IPS-20b (cell line): ENCODE results near the gene ANKRD6.
A peak's percentile ranks its signal among the peaks of the same experiment; 100 is the strongest.
"Not testable (repeated sequence)": the region's sequence is repeated elsewhere in the genome, so short reads cannot be mapped to it uniquely, and the experiment has no call there.

Source experiments
- H3K27ac ChIP-seq: one replicate; pipeline ENCODE4 v1.5.1; 2013; ENCODE audit warnings: low read length
- H3K27me3 ChIP-seq: 2 replicates; pipeline ENCODE4 v1.6.1; 2013; ENCODE audit warnings: mild to moderate bottlenecking, low read length, inconsistent platforms; ENCODE audit not compliant: insufficient read depth
- H3K36me3 ChIP-seq: 2 replicates; pipeline ENCODE4 v1.6.1; 2013; ENCODE audit warnings: low read depth, mild to moderate bottlenecking, inconsistent platforms, low read length, moderate library complexity; ENCODE audit not compliant: insufficient read depth
- H3K4me1 ChIP-seq: 2 replicates; pipeline ENCODE4 v1.6.1; 2013; ENCODE audit warnings: mild to moderate bottlenecking, control low read depth, inconsistent platforms, low read length, moderate library complexity; ENCODE audit not compliant: insufficient read depth
- H3K4me3 ChIP-seq: 2 replicates; pipeline ENCODE4 v1.5.1; 2013; ENCODE audit warnings: mild to moderate bottlenecking, low read length, inconsistent platforms
- H3K9ac ChIP-seq: 2 replicates; pipeline ENCODE4 v1.6.1; 2013; ENCODE audit warnings: low read depth, mild to moderate bottlenecking, inconsistent platforms, low read length, moderate library complexity
- H3K9me3 ChIP-seq: 2 replicates; pipeline ENCODE4 v1.6.1; 2013; ENCODE audit warnings: mild to moderate bottlenecking, low read depth, low read length, inconsistent platforms; ENCODE audit not compliant: insufficient read depth

Gene ANKRD6

DNA sequence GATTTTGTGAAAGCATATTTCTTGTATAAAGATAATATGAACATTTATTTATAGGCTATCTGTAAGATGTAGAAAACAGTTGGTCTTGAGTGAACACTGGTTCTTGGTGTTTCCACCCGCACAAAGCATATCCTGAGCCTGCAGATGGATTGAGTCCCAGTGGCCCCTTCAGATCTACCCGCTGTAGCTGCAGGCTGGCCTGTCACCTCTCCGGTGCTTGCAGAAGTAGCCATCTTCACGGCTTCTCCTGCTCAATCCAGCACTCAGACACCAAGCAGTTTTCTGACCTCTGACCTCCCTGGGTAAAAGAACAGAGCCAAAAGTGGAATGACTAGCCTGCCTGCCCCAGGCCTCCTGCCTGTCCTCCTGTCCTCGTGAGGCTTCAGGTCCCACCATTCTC, 182.9 kb downstream of the ANKRD6 start:
- Histone ChIP-seq H3K27ac (no peak overlapping the region), H3K27me3 (no peaks in the 10 kb centered on the region), H3K9ac (no peak overlapping the region), H3K4me3 (no peak overlapping the region), H3K9me3 (no peaks in the 10 kb centered on the region), H3K4me1 (no peaks in the 10 kb centered on the region), H3K36me3 (no peaks in the 10 kb centered on the region)

DNA sequence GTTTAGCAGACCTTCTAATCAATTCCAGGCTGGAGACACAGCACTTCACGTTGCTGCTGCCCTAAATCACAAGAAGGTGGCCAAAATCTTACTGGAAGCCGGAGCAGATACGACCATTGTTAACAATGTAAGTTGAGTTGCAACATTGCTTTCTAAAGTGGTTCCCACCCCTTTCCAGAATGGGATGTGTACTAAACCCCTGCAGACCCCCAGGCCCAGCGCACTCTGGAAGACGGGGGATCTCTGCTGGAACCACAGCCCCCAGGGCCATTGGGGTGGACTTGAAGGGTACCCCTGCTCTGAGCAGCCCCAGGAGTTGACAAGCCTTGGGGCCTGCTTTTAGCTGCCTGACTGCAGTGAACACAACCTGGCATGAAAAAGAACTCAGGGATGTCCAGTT, 183.6 kb downstream of the ANKRD6 start:
- Histone ChIP-seq H3K9ac (no peak overlapping the region), H3K4me3 (no peak overlapping the region)

DNA sequence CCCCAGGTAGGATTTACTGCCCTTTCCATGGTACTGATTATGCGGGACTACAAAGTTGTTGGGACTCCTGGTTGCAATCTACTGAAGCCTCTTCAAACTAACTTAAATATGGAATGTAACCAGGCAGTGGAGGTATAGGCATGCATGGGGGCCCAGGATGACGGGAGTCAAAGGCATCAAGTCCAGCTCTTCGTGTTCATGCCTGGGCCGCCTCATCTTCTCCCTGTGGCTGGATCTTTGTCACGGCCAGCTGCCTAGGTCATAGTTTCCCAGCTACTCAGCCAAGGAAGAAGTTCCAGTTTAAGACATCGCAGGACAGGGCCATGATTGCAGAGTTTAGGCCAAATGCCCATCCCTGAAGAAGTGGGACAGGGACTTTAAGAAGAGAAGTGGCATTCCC, 185.1 kb downstream of the ANKRD6 start:
- Histone ChIP-seq H3K9me3 (no peaks in the 10 kb centered on the region), H3K27ac (no peak overlapping the region), H3K9ac (no peak overlapping the region), H3K4me1 (no peaks in the 10 kb centered on the region), H3K4me3 (no peak overlapping the region), H3K36me3 (no peaks in the 10 kb centered on the region), H3K27me3 (no peaks in the 10 kb centered on the region)

More for the DNA sequence above, 183.6 kb downstream of the ANKRD6 start:
- no peaks in the 10 kb centered on the region for H3K36me3 ChIP-seq
- no peaks in the 10 kb centered on the region for H3K4me1 ChIP-seq
- H3K27ac ChIP-seq, result no peak overlapping the region
- no peaks in the 10 kb centered on the region for H3K9me3 ChIP-seq
- H3K27me3 ChIP-seq, result no peaks in the 10 kb centered on the region

DNA sequence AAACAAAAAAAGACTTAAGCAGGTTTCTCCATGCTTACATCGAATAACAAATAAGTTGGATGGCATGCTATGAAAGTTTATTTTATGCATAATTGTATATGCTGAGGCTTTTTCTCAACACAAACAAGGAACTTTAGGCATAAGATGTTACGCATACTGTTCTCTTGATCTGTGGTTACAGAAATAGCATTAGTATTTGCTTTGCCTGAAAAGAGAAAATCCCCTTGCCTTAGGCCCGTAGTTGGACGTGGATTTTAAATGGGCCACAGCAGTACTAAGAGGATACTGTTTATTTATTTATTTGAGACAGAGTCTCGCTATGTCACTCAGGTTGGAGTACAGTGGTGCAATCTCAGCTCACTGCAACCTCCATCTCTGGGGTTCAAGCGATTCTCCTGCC, 186.6 kb downstream of the ANKRD6 start:
- Histone ChIP-seq H3K9ac (no peak overlapping the region), H3K27me3 (no peaks in the 10 kb centered on the region), H3K9me3 (no peaks in the 10 kb centered on the region), H3K4me1 (no peaks in the 10 kb centered on the region), H3K27ac (no peak overlapping the region), H3K4me3 (no peak overlapping the region), H3K36me3 (no peaks in the 10 kb centered on the region)

GRCh38 chr6:89623749-89624148, 190.8 kb downstream of the ANKRD6 start:
- Histone ChIP-seq H3K36me3 (0 out of 2 replicates have a peak, but pooled peaks cover 3% of the 10 kb centered on the region), H3K9ac (no peak overlapping the region), H3K9me3 (no peaks in the 10 kb centered on the region), H3K4me3 (no peak overlapping the region), H3K27me3 (no peaks in the 10 kb centered on the region), H3K4me1 (no peaks in the 10 kb centered on the region), H3K27ac (no peak overlapping the region)

DNA sequence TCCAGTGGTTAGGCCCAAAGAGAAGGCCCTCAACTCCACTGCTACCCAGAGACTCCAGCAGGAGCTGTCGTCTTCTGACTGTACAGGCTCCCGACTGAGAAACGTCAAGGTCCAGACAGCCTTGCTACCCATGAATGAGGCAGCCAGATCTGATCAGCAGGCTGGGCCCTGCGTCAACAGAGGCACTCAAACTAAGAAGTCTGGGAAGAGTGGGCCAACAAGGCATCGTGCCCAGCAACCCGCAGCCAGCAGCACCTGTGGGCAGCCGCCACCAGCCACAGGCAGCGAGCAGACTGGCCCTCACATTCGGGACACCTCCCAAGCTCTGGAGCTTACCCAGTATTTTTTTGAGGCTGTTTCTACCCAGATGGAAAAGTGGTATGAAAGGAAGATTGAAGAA, 197.5 kb downstream of the ANKRD6 start:
- no peak overlapping the region for H3K27ac ChIP-seq
- no peaks in the 10 kb centered on the region for H3K27me3 ChIP-seq
- H3K9me3 ChIP-seq, result no peaks in the 10 kb centered on the region
- H3K4me3 ChIP-seq, result no peak overlapping the region
- no peaks in the 10 kb centered on the region for H3K4me1 ChIP-seq
- H3K9ac ChIP-seq, result no peak overlapping the region
- H3K36me3 ChIP-seq, result peaks cover 23% of the 10 kb centered on the region; the same call in 1 of the 2 replicates

GRCh38 chr6:89636412-89636811, 203.5 kb downstream of the ANKRD6 start:
- not testable (repeated sequence) for H3K27me3 ChIP-seq, H3K27ac ChIP-seq, H3K4me1 ChIP-seq, H3K4me3 ChIP-seq, H3K9me3 ChIP-seq, H3K9ac ChIP-seq
- H3K36me3 ChIP-seq, result peaks cover 32% of the 10 kb centered on the region

DNA sequence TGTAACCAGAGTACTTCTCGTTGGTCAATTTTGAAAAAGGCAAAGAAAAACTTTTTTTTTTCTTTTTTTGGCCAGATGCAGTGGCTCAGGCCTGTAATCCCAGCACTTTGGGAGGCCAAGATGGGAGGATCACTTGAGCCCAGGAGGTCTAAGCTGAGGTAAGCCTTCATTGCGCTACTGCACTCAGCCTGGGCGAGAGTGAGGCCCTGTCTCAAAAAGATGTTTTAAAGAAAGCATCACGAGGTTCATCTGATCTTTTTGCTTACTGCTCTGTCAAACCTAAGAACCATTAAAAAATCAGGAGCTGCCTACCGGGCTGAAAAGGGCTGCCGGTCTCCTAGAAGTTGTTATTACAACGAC, 205.0 kb downstream of the ANKRD6 start:
- H3K9ac ChIP-seq, result peak overlapping the region; percentile 92
- no peaks in the 10 kb centered on the region for H3K9me3 ChIP-seq
- H3K36me3 ChIP-seq, result peaks cover 47% of the 10 kb centered on the region
- H3K27ac ChIP-seq, result peak overlapping the region; percentile 74
- H3K4me3 ChIP-seq, result peak overlapping the region; percentile 98
- H3K27me3 ChIP-seq, result no peaks in the 10 kb centered on the region
- peaks cover 6% of the 10 kb centered on the region; the same call in 1 of the 2 replicates for H3K4me1 ChIP-seq

DNA sequence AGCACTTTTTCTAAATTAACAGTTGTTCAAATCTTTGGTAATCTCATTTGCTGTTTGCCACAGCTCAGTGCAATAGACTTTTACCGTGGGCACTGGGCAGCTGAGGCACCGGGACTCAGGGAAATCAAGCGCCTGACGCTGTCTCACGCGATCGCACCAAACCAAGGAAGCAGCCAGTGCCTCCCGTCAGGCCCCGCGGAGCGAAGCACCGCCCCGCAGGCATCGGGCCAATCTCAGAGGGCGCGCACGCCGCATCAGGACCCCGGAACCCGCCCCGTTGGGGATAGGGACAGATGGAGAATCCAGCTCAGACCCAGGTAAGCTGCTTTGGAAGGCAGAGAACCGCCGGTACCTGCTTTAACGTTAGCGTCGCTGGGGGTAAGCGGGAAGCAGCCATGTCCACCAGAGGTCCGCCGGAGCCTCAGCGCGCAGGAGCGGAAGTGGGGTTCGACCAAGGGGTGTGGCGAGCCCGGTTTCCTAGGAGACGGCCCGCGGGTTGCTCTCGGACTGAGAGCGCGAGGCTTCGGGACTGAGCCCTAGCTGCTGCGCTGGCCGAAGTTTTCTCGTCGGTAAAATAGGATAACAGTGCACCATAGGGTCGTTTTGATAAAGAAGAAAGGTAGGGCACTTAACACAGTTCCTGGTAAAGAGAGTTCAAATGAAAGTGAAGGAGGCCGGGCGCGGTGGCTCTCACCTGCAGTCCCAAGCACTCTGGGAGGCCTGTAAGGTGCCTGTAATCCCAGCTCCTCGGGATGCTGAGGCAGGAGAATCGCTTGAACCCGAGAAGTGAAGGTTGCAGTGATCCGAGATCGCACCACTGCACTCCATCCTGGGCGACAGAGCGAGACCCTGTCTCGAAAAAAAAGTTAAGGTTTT, 205.6 kb downstream of the ANKRD6 start, which contains the start of gene LYRM2:
Gene LYRM2 (minus strand): TSS at position 428 of the 876 bp plus-strand sequence. CDS start 31 bp downstream, at position 397.
- Histone ChIP-seq H3K9ac (peak within 1 kb of the TSS; percentile 92), H3K27ac (peak within 1 kb of the TSS; percentile 74), H3K4me1 (peaks cover 6% of the 10 kb centered on the region; the same call in 1 of the 2 replicates), H3K4me3 (peak within 1 kb of the TSS; percentile 98), H3K36me3 (peaks cover 53% of the 10 kb centered on the region), H3K9me3 (no peaks in the 10 kb centered on the region), H3K27me3 (no peaks in the 10 kb centered on the region)

- H3K9ac ChIP-seq, result no peak overlapping the region
- H3K27ac ChIP-seq, result no peak overlapping the region
- no peaks in the 10 kb centered on the region for H3K27me3 ChIP-seq
- H3K4me3 ChIP-seq, result no peak overlapping the region
- peaks cover 61% of the 10 kb centered on the region for H3K36me3 ChIP-seq
- H3K4me1 ChIP-seq, result peaks cover 6% of the 10 kb centered on the region; the same call in 1 of the 2 replicates
- H3K9me3 ChIP-seq, result no peaks in the 10 kb centered on the region
These were observed 207.9 kb downstream of the ANKRD6 start for GRCh38 chr6:89640804-89641203.

GRCh38 chr6:89641581-89641980, 208.6 kb downstream of the ANKRD6 start:
- H3K27ac ChIP-seq, H3K4me3 ChIP-seq, H3K9ac ChIP-seq, H3K27me3 ChIP-seq, H3K9me3 ChIP-seq, H3K4me1 ChIP-seq: not testable (repeated sequence)
- peaks cover 61% of the 10 kb centered on the region for H3K36me3 ChIP-seq

DNA sequence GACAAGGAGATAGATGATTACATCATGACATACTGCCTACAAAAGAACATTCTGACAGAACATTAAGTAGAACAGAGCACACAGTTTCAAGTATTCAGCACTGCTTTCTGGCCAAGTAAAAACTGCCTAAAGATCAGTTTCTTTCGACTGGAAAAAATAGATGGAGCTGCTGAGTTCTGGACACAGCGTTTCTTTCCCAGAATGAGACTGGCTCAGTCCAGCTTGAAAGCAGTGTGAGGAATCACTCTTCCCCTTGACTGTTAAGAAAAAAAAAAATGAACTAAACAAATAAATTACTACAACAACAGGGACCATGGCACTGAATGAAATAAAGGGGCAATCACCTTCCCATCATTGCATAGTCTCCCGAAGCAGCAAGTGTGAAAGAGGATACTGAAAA, 210.0 kb downstream of the ANKRD6 start:
- Histone ChIP-seq H3K9me3 (no peaks in the 10 kb centered on the region), H3K27me3 (no peaks in the 10 kb centered on the region), H3K27ac (no peak overlapping the region), H3K4me3 (no peak overlapping the region), H3K4me1 (peaks cover 6% of the 10 kb centered on the region; the same call in 1 of the 2 replicates), H3K36me3 (peaks cover 67% of the 10 kb centered on the region), H3K9ac (no peak overlapping the region)
